Kidney (tissue), 14 donors: ENCODE results near the gene ACAP3. TPM values are rescaled to one million over a fixed set of nuclear protein-coding genes. Genes with fewer than 3 reads are reported as not detected.

Source experiments
- DNase-seq, 5 donors: peaks; one replicate each; pipeline ENCODE4 v3.0.0-alpha.2; 2013 to 2020
- FAIRE-seq: peaks from 2 replicates; lab custom pipeline; 2012; peaks lifted over from hg19 to GRCh38; lab: Jason Lieb, UNC
- H3K27ac ChIP-seq, 2 donors: one replicate each; pipeline ENCODE4 v1.7.0; 2013; ENCODE audit warnings: low read depth in 2 of 2, low read length in 2 of 2, inconsistent platforms in 1 of 2
- H3K27me3 ChIP-seq: one replicate; pipeline ENCODE4 v1.7.1; 2013; ENCODE audit warnings: low read length, inconsistent platforms; ENCODE audit not compliant: control insufficient read depth, insufficient read depth
- H3K36me3 ChIP-seq, 3 donors: one replicate each; pipeline versions ENCODE4 v1.7.0 to v1.7.1; 2013; ENCODE audit warnings: low read length in 3 of 3, control low read depth in 1 of 3, inconsistent platforms in 1 of 3; ENCODE audit not compliant: insufficient read depth in 3 of 3, control insufficient read depth in 2 of 3
- H3K4me1 ChIP-seq, 3 donors: one replicate each; pipeline versions ENCODE4 v1.7.0 to v1.7.1; 2013; ENCODE audit warnings: low read length in 3 of 3, inconsistent platforms in 1 of 3, low read depth in 1 of 3; ENCODE audit not compliant: control insufficient read depth in 2 of 3, insufficient read depth in 2 of 3
- H3K4me3 ChIP-seq, 3 donors: one replicate each; pipeline versions ENCODE4 v1.7.0 to v1.8.1; 2013; ENCODE audit warnings: low read length in 3 of 3, control low read depth in 1 of 3, inconsistent platforms in 1 of 3
- H3K9ac ChIP-seq, 3 donors: one replicate each; pipeline versions ENCODE4 v1.7.0 to v1.7.1; 2013; ENCODE audit warnings: low read length in 3 of 3, control low read depth in 1 of 3, inconsistent platforms in 1 of 3
- H3K9me3 ChIP-seq, 3 donors: one replicate each; pipeline versions ENCODE4 v1.7.0 to v1.7.1; 2013; ENCODE audit warnings: low read length in 3 of 3, control low read depth in 1 of 3, inconsistent platforms in 1 of 3; ENCODE audit not compliant: control insufficient read depth in 2 of 3, insufficient read depth in 1 of 3
- intact Hi-C: fragments of 100-400 bp; cut with DNase I; formaldehyde crosslinking; loops from one replicate; pipeline ENCODE4 v1.11.1; 2022
- polyA plus RNA-seq: library from polyadenylated mRNA; stranded (reverse); fragments of 350-450 nt; fragmentation: Illumina TruSeq; extraction: RNeasy Lipid Tissue Mini Kit (QIAGEN cat#74804); gene quantifications from one replicate; pipeline ENCODE4 v1.2.3, GENCODE V29; 2014; ENCODE audit warnings: low read depth, low replicate concordance; ENCODE audit not compliant: insufficient read depth
- total RNA-seq: library from RNA; stranded (reverse); fragmentation: NEBNext Ultra II Directional; extraction: Animal tissue kit (Norgen Biotek cat#: 25700); gene quantifications from one replicate; pipeline ENCODE4 v1.2.1, GENCODE V29; 2021
- TF ChIP-seq, protein P1 (sequence below): IDR thresholded peaks from 3 replicates; pipeline ENCODE4 v1.5.1; 2012; ENCODE audit warnings: mild to moderate bottlenecking, moderate library complexity, borderline replicate concordance; ENCODE audit not compliant: insufficient read depth; ENCODE audit errors: extremely low read depth
- donor health status: control.
- donor health status: control.
- donor health status: control.
- donor health status: control.
- donor health status: control.
- donor health status: DM: yes; HTN: yes; CAD: no.
- donor health status: Normal renal cell carcinoma (clear cell type).

Gene ACAP3
- total and polyA plus RNA-seq, 2 donors from 2014 or later = 15.9 to 39.5 TPM

DNA sequence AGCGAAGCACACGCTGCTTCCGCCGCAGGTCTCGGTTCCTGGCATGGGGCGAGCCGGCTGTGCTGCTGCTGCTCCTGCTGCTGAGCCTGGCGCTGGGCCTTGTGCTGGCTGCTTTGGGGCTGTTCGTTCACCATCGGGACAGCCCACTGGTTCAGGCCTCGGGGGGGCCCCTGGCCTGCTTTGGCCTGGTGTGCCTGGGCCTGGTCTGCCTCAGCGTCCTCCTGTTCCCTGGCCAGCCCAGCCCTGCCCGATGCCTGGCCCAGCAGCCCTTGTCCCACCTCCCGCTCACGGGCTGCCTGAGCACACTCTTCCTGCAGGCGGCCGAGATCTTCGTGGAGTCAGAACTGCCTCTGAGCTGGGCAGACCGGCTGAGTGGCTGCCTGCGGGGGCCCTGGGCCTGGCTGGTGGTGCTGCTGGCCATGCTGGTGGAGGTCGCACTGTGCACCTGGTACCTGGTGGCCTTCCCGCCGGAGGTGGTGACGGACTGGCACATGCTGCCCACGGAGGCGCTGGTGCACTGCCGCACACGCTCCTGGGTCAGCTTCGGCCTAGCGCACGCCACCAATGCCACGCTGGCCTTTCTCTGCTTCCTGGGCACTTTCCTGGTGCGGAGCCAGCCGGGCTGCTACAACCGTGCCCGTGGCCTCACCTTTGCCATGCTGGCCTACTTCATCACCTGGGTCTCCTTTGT lies 26.0 kb upstream of the ACAP3 start:
- Histone ChIP-seq H3K27me3 (no peaks in the 10 kb centered on the region), H3K4me3 (no peak overlapping the region), H3K9me3 (peaks cover 0 to 1% (median 0%) of the 10 kb centered on the region in 3 donors), H3K9ac (no peak overlapping the region), H3K4me1 (peaks cover 0 to 3% (median 0%) of the 10 kb centered on the region in 3 donors), H3K36me3 (peaks cover 0 to 3% (median 0%) of the 10 kb centered on the region in 3 donors), H3K27ac (no peak overlapping the region)
- DNase-seq = no peak
- FAIRE-seq = no peak
- TF ChIP-seq, protein P1, sequence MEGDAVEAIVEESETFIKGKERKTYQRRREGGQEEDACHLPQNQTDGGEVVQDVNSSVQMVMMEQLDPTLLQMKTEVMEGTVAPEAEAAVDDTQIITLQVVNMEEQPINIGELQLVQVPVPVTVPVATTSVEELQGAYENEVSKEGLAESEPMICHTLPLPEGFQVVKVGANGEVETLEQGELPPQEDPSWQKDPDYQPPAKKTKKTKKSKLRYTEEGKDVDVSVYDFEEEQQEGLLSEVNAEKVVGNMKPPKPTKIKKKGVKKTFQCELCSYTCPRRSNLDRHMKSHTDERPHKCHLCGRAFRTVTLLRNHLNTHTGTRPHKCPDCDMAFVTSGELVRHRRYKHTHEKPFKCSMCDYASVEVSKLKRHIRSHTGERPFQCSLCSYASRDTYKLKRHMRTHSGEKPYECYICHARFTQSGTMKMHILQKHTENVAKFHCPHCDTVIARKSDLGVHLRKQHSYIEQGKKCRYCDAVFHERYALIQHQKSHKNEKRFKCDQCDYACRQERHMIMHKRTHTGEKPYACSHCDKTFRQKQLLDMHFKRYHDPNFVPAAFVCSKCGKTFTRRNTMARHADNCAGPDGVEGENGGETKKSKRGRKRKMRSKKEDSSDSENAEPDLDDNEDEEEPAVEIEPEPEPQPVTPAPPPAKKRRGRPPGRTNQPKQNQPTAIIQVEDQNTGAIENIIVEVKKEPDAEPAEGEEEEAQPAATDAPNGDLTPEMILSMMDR = no peak
- intact Hi-C loops = no loop called here

- peaks cover 0 to 1% (median 0%) of the 10 kb centered on the region in 3 donors for H3K9me3 ChIP-seq
- H3K27me3 ChIP-seq = no peaks in the 10 kb centered on the region
- H3K4me3 ChIP-seq = no peak overlapping the region
- TF ChIP-seq, protein P1 = no peak
- DNase-seq (no peak), FAIRE-seq (no peak)
- no peak overlapping the region for H3K9ac ChIP-seq
- peaks cover 0 to 3% (median 0%) of the 10 kb centered on the region in 3 donors for H3K4me1 ChIP-seq
- H3K27ac ChIP-seq = no peak overlapping the region
- peaks cover 0 to 3% (median 0%) of the 10 kb centered on the region in 3 donors for H3K36me3 ChIP-seq
- intact Hi-C loops = no loop called here
Observed at GRCh38 chr1:1332774-1333480, 25.2 kb upstream of the ACAP3 start.

DNA sequence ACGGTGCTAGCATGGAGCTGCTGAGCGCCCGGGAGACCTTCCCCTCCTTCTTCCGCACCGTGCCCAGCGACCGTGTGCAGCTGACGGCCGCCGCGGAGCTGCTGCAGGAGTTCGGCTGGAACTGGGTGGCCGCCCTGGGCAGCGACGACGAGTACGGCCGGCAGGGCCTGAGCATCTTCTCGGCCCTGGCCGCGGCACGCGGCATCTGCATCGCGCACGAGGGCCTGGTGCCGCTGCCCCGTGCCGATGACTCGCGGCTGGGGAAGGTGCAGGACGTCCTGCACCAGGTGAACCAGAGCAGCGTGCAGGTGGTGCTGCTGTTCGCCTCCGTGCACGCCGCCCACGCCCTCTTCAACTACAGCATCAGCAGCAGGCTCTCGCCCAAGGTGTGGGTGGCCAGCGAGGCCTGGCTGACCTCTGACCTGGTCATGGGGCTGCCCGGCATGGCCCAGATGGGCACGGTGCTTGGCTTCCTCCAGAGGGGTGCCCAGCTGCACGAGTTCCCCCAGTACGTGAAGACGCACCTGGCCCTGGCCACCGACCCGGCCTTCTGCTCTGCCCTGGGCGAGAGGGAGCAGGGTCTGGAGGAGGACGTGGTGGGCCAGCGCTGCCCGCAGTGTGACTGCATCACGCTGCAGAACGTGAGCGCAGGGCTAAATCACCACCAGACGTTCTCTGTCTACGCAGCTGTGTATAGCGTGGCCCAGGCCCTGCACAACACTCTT lies 24.5 kb upstream of the ACAP3 start:
- FAIRE-seq (no peak), DNase-seq (no peak)
- Histone ChIP-seq H3K4me1 (peaks cover 0 to 3% (median 0%) of the 10 kb centered on the region in 3 donors), H3K9ac (no peak overlapping the region), H3K36me3 (peaks cover 0 to 3% (median 0%) of the 10 kb centered on the region in 3 donors), H3K9me3 (peaks cover 0 to 1% (median 0%) of the 10 kb centered on the region in 3 donors), H3K4me3 (no peak overlapping the region), H3K27me3 (no peaks in the 10 kb centered on the region), H3K27ac (no peak overlapping the region)
- TF ChIP-seq, protein P1 = no peak
- intact Hi-C loops = no loop called here
